Measurements from ENCODE around the gene ADCY10. TPM values are rescaled to one million over a fixed set of nuclear protein-coding genes. Genes with fewer than 3 reads are reported as not detected.

ADCY10 gene
- total and polyA plus RNA-seq, 9 of the 15 experiments (the other 6 are each of a cell fraction or from before 2014, with no cell fraction given): 0.08 to 0.86 (median 0.22) TPM

DNA sequence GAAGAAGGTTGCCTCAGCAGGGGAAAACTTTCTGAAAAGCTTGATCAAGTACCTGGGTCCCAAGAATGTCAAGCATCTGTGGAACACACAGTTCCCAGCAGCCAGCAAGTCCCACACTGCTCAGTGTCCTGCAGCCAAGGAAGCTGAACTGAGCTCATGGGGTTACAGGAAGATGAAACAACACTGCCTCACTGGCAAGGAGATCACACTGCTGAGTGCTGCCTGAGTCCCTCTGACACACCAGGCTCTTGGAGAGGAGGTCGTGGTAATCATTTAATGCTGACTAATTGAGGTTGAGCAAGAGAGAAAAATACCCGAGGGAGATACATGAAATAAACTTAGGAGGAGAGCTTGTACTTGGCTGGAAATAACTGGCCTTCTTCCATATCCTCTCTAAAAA lies 116.9 kb downstream of the ADCY10 start (continued):
- TF ChIP-seq RAD21 (CRISPR knock-in tag; conservative IDR thresholded peaks at IDR 0.05 in 1 of 2, IDR thresholded peaks at IDR 0.05 in 1 of 2) (0 out of 4 replicates have a peak, but pooled peaks have one; percentile 6 to 31), DPF2 (IDR thresholded peaks at IDR 0.05) (peak; percentile 33; the same call in 1 of the 2 replicates), MAFG (tag; conservative IDR thresholded peaks at IDR 0.05) (peak; percentile 82), CEBPB (tag; IDR thresholded peaks at IDR 0.05) (peak; percentile 93), PHF8 (IDR thresholded peaks at IDR 0.05; ENCODE audit: borderline replicate concordance, low read length) (no peak), NFE2 (IDR thresholded peaks at IDR 0.05; ENCODE audit: low read depth) (peak; percentile 82), PHB2 (IDR thresholded peaks at IDR 0.05; ENCODE audit: low read depth) (no peak), ZNF316 (IDR thresholded peaks at IDR 0.05) (peak; percentile 88)
- TF ChIP-seq, protein P1, sequence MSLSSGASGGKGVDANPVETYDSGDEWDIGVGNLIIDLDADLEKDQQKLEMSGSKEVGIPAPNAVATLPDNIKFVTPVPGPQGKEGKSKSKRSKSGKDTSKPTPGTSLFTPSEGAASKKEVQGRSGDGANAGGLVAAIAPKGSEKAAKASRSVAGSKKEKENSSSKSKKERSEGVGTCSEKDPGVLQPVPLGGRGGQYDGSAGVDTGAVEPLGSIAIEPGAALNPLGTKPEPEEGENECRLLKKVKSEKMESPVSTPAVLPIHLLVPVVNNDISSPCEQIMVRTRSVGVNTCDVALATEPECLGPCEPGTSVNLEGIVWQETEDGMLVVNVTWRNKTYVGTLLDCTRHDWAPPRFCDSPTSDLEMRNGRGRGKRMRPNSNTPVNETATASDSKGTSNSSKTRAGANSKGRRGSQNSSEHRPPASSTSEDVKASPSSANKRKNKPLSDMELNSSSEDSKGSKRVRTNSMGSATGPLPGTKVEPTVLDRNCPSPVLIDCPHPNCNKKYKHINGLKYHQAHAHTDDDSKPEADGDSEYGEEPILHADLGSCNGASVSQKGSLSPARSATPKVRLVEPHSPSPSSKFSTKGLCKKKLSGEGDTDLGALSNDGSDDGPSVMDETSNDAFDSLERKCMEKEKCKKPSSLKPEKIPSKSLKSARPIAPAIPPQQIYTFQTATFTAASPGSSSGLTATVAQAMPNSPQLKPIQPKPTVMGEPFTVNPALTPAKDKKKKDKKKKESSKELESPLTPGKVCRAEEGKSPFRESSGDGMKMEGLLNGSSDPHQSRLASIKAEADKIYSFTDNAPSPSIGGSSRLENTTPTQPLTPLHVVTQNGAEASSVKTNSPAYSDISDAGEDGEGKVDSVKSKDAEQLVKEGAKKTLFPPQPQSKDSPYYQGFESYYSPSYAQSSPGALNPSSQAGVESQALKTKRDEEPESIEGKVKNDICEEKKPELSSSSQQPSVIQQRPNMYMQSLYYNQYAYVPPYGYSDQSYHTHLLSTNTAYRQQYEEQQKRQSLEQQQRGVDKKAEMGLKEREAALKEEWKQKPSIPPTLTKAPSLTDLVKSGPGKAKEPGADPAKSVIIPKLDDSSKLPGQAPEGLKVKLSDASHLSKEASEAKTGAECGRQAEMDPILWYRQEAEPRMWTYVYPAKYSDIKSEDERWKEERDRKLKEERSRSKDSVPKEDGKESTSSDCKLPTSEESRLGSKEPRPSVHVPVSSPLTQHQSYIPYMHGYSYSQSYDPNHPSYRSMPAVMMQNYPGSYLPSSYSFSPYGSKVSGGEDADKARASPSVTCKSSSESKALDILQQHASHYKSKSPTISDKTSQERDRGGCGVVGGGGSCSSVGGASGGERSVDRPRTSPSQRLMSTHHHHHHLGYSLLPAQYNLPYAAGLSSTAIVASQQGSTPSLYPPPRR (CRISPR knock-in tag; IDR thresholded peaks at IDR 0.05; ENCODE audit: borderline replicate concordance): no peak
- TF ChIP-seq, protein P2, sequence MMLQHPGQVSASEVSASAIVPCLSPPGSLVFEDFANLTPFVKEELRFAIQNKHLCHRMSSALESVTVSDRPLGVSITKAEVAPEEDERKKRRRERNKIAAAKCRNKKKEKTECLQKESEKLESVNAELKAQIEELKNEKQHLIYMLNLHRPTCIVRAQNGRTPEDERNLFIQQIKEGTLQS (IDR thresholded peaks at IDR 0.05): peak; percentile 58
- TF ChIP-seq, protein P2 (CRISPR knock-in tag; conservative IDR thresholded peaks at IDR 0.05): no peak
- TF ChIP-seq, protein P3, sequence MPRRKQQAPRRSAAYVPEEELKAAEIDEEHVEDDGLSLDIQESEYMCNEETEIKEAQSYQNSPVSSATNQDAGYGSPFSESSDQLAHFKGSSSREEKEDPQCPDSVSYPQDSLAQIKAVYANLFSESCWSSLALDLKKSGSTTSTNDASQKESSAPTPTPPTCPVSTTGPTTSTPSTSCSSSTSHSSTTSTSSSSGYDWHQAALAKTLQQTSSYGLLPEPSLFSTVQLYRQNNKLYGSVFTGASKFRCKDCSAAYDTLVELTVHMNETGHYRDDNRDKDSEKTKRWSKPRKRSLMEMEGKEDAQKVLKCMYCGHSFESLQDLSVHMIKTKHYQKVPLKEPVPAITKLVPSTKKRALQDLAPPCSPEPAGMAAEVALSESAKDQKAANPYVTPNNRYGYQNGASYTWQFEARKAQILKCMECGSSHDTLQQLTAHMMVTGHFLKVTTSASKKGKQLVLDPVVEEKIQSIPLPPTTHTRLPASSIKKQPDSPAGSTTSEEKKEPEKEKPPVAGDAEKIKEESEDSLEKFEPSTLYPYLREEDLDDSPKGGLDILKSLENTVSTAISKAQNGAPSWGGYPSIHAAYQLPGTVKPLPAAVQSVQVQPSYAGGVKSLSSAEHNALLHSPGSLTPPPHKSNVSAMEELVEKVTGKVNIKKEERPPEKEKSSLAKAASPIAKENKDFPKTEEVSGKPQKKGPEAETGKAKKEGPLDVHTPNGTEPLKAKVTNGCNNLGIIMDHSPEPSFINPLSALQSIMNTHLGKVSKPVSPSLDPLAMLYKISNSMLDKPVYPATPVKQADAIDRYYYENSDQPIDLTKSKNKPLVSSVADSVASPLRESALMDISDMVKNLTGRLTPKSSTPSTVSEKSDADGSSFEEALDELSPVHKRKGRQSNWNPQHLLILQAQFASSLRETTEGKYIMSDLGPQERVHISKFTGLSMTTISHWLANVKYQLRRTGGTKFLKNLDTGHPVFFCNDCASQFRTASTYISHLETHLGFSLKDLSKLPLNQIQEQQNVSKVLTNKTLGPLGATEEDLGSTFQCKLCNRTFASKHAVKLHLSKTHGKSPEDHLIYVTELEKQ (CRISPR knock-in tag; IDR thresholded peaks at IDR 0.05): no peak
- TF ChIP-seq, protein P4, sequence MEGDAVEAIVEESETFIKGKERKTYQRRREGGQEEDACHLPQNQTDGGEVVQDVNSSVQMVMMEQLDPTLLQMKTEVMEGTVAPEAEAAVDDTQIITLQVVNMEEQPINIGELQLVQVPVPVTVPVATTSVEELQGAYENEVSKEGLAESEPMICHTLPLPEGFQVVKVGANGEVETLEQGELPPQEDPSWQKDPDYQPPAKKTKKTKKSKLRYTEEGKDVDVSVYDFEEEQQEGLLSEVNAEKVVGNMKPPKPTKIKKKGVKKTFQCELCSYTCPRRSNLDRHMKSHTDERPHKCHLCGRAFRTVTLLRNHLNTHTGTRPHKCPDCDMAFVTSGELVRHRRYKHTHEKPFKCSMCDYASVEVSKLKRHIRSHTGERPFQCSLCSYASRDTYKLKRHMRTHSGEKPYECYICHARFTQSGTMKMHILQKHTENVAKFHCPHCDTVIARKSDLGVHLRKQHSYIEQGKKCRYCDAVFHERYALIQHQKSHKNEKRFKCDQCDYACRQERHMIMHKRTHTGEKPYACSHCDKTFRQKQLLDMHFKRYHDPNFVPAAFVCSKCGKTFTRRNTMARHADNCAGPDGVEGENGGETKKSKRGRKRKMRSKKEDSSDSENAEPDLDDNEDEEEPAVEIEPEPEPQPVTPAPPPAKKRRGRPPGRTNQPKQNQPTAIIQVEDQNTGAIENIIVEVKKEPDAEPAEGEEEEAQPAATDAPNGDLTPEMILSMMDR (IDR thresholded peaks at IDR 0.05 in 2 of 3, conservative IDR thresholded peaks at IDR 0.05 in 1 of 3; ENCODE audit: insufficient read depth in 2 of 3, low read depth in 1 of 3, low read length in 3 of 3): peak in 2 of 3 experiments; percentile 17 to 30; a peak in 2 of 6 replicates
